Spleen (tissue), 7 donors: ENCODE data around the gene MANSC1.

Source experiments
- POLR2A ChIP-seq, 3 donors: fragments of 450-650 bp; IDR thresholded peaks; one replicate each; pipeline ENCODE4 v1.5.1; 2017; ENCODE audit warnings: antibody characterized with exemption in 3 of 3, mild to moderate bottlenecking in 1 of 3
- TF ChIP-seq, protein P1 (sequence below), 11 experiments: fragments of 200-600 bp in 7 of 11; fragments of 450-650 bp in 4 of 11; sonication (generic) in 4 of 11; IDR thresholded peaks in 8 of 11; conservative IDR thresholded peaks in 3 of 11; 1 replicate in 7 of 11; 2 replicates in 4 of 11; pipeline versions ENCODE4 v1.4.0 to v1.8.0; 2016 to 2021; ENCODE audit warnings: antibody characterized with exemption in 11 of 11, inconsistent platforms in 4 of 11, mild to moderate bottlenecking in 1 of 11
- donor health status: DM: no; HTN: no; CAD: no; lungs with moderate emphysema.
- donor health status: DM: no; HTN: no; CAD: no.
- donor health status: DM: no; HTN: no; CAD: no.

DNA sequence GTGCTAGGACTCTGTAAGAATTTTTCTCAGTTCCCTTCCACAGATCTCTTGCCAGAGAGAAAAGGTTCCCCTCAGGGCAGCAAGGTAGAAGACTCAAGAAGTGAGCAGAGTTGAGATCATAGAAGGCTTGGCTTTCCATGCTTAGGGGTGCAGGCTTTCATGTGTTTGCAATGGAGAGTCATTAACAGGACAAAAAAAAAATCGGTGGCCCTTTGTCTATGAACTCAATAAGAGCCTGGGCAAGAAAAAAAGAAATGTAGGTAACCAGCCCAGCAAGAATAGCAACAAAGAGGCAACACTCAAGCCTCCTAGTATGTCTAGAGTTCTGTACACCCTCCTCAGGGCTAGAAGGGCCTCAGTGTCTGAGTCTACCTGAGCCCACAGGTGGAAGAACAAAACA lies 59.8 kb downstream of the MANSC1 start:
- TF ChIP-seq, protein P1, sequence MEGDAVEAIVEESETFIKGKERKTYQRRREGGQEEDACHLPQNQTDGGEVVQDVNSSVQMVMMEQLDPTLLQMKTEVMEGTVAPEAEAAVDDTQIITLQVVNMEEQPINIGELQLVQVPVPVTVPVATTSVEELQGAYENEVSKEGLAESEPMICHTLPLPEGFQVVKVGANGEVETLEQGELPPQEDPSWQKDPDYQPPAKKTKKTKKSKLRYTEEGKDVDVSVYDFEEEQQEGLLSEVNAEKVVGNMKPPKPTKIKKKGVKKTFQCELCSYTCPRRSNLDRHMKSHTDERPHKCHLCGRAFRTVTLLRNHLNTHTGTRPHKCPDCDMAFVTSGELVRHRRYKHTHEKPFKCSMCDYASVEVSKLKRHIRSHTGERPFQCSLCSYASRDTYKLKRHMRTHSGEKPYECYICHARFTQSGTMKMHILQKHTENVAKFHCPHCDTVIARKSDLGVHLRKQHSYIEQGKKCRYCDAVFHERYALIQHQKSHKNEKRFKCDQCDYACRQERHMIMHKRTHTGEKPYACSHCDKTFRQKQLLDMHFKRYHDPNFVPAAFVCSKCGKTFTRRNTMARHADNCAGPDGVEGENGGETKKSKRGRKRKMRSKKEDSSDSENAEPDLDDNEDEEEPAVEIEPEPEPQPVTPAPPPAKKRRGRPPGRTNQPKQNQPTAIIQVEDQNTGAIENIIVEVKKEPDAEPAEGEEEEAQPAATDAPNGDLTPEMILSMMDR (IDR thresholded peaks at IDR 0.05 in 8 of 11, conservative IDR thresholded peaks at IDR 0.05 in 3 of 11) = no peak
- no peak for TF ChIP-seq POLR2A (IDR thresholded peaks at IDR 0.05)
